GM18951 (cell line): ENCODE data around the gene PIGR.

ENCODE experiments used
- POLR2A ChIP-seq: IDR thresholded peaks from 4 replicates; pipeline ENCODE4 v1.6.1; 2011; ENCODE audit warnings: mild to moderate bottlenecking; ENCODE audit not compliant: insufficient read length, insufficient read depth; ENCODE audit errors: extremely low read depth
- in situ Hi-C: fragments of 300-500 bp; cut with MboI; formaldehyde crosslinking; loops from one replicate; pipeline ENCODE4 v1.12.0; 2022; ENCODE audit warnings: low sequenced_read_pairs, mixed read lengths, inconsistent platforms; ENCODE audit not compliant: unreplicated experiment

Gene PIGR

DNA sequence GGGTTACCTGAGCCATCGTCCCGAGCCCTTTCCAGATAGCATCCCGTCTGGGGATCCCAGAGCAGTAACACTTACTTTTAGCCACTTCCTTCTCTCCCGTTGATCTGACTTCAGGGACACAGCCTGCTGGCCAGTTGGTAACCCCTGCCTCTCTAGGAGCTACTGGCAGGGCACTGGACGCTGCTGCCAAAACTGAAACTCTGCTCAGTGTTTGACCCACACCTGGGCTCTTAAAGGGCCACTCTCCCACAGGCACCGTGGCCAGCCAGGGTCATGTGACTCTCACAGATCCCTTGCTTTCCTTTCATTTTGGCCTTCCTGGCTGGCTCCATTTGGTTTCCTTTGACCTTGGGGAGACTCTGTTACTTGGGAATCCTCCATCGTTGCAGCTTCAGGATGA is at the start of gene PIGR:
TSS of gene PIGR (minus strand) at position 206 of the 400 bp plus-strand sequence. CDS start 5,935 bp downstream, outside the sequence.
- in situ Hi-C loops, result no loop called here

GRCh38 chr1:206992790-206993189 is 46.5 kb upstream of the PIGR start:
- TF ChIP-seq POLR2A, result no peak
- in situ Hi-C loops, result no loop called here

More for the DNA sequence above, at the start of gene PIGR:
- TF ChIP-seq POLR2A, result no peak

GRCh38 chr1:206987873-206988272 is 41.6 kb upstream of the PIGR start:
- in situ Hi-C loops, result no loop called here

DNA sequence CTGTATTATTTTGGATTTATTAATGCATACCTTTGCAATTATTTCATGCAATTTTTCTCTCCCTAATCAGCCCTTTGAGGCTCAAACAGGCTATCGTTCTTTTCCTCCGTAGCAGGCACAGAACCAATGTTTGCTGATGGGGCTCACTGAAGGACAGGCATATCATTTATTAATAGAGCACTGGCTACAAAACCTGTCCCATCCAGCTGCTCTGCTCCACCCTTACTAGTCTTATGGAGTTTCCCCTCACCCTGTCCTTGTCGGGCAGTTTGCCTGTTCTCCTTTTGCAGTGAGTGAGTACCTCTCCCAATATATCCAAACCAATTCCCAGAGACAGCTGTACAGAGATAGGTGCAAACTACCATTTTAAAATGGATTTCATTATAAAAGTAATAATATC is 40.6 kb upstream of the PIGR start:
- in situ Hi-C loops, result no loop called here
- TF ChIP-seq POLR2A, result no peak

More at GRCh38 chr1:206987873-206988272, 41.6 kb upstream of the PIGR start:
- TF ChIP-seq POLR2A, result no peak

DNA sequence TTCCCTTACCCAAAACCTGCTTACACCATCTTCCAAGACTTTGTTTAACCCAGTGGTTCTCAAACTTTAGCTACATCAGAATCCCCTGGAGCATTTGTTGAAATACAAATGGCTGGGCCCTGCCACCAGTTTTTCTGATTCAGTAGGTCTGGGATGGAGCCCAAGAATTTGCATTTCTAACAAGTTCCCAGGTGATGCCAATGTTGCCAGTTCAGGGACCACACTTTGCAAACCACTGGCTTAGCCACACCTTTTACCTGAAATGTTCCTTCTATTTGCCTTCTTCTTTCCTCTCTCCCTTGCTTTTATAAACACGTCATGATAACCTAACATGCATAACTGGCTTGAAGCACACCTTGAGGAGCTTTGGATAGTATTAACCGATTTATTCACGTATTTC is 40.1 kb upstream of the PIGR start:
- in situ Hi-C loops, result no loop called here
- TF ChIP-seq POLR2A, result no peak

- in situ Hi-C loops, result no loop called here
- no peak for TF ChIP-seq POLR2A
These were observed 39.0 kb upstream of the PIGR start for GRCh38 chr1:206985162-206985749.

DNA sequence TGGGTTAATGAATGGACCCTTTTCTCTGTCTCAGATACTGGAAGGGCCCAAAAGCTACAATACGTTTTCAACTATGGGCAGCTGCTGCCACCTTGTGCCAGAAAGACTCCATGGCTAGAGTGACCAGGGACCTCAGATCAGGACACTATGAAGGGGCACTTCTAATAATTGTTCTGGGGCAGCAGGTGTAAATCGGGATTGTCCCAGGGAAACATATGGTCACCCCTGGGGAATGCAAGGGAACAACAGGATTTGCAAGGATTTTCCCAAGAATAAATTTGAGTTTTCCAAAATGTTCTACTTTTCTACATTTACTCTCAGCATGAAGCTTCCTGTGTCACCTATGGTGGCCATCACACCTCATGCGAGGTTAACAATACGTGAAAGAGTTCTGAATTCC is 36.0 kb upstream of the PIGR start:
- in situ Hi-C loops, result loop anchor here (5.0 kb wide), 1 partner anchor 255 kb away; no protein-coding TSS in a partner anchor
- no peak for TF ChIP-seq POLR2A

DNA sequence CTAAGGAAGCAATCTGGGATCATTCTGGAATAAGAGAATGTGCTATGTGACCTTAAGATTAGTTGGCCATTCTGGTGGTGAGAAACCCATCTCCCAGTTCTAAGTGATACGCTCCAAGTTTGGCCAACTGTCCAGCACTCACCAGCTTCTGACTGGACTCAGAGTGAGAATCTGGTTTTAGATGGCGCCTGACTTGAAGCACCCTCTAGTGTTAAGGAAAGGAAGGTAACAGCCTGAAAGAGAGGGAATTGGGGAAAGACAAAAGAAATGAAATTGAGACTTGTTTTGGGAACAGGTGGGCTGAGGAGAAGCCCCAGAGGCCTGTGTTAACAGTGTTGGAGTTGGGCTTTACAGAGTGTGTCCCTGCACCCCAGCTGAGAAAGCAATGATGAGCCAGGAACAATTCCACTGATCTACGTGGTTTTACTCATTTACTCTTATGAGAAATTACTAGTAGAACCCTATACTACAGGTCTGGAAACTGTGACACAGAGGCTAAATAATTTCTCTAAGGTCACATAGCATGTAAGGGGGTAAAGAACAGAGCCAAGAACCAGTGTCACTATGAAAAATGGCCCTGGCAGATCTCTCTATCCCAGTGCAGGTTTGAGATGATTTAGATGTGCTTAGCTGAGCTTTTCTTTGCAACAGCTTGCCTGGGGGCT is 33.2 kb upstream of the PIGR start:
- in situ Hi-C loops, result loop anchor here (5.0 kb wide), 1 partner anchor 252 kb away; no protein-coding TSS in a partner anchor
- no peak for TF ChIP-seq POLR2A

DNA sequence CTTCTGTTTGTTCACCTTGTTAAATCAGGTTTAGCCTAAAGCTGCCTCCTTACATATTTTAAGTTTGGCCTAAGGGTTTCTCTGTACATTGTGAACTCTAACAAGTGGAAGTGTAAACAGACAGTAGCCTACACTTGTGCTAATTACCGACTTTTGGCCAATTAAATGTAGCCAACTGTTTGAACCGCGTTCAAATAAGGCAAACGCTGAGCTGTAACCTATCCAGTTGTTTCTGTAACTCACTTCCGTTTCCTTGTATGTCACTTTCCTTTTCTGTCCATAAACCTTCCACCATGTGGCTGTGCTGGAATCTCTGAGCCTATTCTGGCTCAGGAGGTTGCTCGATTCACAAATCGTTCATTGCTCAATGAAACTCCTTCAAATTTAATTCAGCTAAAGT is 32.0 kb upstream of the PIGR start:
- in situ Hi-C loops, result no loop called here
- no peak for TF ChIP-seq POLR2A

GRCh38 chr1:206975306-206975705 is 29.0 kb upstream of the PIGR start:
- TF ChIP-seq POLR2A, result no peak
- in situ Hi-C loops, result no loop called here

- in situ Hi-C loops, result no loop called here
- no peak for TF ChIP-seq POLR2A
These were observed 27.9 kb upstream of the PIGR start for GRCh38 chr1:206974140-206974539.

DNA sequence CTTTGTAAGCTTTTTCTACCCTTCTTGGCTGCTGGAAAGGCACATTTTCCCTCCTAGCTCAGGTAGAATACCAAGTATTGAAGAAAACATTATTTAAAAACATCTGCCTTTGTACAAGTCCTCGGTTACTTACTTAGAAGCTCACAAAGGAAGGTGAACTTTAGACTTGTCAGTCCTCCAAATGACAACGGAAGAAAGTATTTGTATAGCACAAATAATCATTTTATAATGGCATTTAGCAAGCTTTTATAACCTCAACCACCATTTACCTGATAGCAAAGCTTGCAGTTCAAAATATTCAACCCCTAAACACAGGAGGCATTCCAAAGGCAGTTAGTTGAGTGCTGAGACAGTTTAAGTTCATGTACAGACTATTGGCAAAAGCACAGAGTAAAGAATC is 26.5 kb upstream of the PIGR start:
- in situ Hi-C loops, result no loop called here
- no peak for TF ChIP-seq POLR2A

GRCh38 chr1:206971029-206971655 is 24.9 kb upstream of the PIGR start:
- TF ChIP-seq POLR2A, result no peak
- in situ Hi-C loops, result no loop called here

DNA sequence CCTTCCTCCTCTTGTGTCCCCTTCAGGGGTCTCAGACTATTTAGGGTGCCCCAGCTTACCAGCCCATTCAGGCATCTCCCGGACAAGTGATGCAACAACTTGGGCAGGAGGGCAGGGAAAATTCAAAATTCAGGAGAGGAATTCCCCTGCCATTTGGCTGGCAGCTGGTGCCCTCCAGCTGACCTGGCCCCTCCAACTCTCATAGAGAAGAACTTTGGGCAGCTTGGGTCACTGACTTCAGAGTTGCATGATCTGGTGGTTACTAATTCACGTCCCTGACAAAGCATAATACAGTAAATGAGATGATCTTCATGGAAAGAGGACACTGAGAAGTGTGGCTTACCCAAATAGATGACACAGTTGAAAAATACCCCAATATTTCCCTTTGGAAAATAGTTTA is 24.2 kb upstream of the PIGR start, which contains the start of gene FCAMR:
TSS of gene FCAMR (minus strand) at position 15 of the 400 bp plus-strand sequence. CDS start 335 bp downstream, outside the sequence.
- in situ Hi-C loops, result no loop called here
- no peak for TF ChIP-seq POLR2A
